HG02623 (cell line): ENCODE data around the gene CCR6.

ENCODE experiments used
- ATAC-seq: cut with Tn5 transposase; IDR thresholded peaks from one replicate; pipeline ENCODE4 v1.9.1; 2021; ENCODE audit warnings: moderate library complexity; ENCODE audit not compliant: unreplicated experiment

Gene CCR6

GRCh38 chr6:167140589-167141474, 17.9 kb downstream of the CCR6 start:
- ATAC-seq = no peak

DNA sequence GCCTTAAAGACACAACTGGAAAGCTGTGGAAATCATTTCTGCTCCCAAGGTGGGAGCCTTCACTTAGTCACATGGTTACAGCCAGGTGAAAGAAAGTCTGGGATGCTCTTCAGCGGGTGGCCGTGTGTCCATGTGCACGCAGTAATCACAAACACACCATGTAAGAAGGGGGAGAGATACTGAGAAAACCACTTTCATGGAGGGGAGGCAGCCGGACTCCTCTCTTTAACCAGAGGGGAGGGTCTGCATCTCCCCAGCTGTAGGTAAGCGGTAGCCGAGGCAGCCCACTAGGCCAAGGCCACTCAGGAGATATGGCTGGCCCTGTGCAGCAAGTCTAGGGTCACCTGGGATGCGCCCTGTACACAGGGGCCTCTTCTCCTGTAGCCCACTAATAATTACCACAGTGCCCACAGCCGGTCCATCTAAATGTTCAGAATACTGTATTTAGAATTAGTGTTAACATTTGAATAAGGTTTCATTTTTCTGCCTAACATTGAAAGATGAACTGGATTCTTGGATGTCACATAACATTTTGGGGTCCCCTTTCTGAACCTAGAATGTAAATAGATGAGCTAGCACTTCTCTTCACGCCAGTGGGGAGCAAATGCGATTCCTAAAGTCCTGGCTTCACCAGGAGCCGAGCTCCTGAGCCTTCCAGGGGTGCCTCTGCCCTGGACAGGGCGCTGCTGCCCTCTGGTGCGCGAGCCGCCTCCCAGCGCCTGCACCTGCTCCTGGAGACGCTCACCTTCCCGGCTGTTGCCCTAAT, 19.0 kb downstream of the CCR6 start:
- peak; percentile 65 for ATAC-seq

DNA sequence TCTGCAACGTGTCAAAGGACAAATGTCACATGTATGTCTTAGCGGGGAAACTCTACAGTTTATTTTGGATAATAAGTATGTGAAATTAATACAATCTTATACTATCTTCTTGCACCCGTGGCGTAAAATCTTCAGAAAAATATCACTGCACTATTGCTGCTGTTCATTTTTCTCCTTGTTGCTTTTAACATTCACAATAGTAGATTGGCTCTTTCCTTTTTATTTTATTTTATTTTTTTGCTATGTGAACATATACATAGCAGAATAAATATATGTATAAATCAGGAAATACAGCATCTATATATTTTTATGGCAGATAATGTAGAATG, 19.5 kb downstream of the CCR6 start:
- ATAC-seq = no peak

- ATAC-seq = no peak
Observed at GRCh38 chr6:167143041-167143440, 20.1 kb downstream of the CCR6 start.

DNA sequence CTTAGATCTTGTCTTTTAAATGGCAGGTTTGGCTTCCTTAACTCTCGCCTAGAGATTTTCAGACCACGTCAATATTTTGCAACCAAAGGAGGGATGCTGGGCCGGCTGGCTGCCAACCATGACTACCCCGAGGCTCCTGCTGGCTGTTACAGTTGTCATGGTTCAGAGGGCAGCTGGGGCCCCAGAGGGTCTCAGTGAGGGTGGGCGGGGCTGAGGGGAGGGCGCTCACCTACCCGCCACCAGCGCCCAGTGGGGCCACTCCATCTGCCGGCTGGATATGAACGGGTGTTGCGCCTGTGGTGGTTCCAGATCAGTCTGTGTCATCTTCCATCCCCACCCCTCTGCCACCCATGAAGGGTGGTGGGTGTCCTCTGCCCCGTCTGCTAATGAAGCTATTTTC, 22.6 kb downstream of the CCR6 start:
- ATAC-seq = no peak

DNA sequence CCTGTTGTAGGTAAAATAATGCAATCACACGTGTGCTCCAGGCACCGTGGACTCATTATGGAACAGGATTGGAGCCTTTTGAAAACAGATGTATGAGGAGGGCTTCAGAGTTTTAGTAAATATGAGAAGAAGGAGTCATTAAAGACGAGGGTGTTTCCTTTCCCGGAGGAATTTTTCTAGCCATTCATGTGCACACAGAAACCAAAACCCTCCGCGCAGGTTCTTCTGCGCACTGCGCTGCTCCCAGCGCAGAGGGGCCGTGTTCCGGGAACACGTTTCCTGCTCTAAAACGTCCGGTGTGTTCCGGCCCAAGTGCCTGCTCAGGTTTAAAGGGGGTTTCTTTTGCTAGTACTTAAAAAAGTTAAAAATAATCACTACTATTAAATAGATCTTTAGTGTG, 23.2 kb downstream of the CCR6 start:
- no peak for ATAC-seq

DNA sequence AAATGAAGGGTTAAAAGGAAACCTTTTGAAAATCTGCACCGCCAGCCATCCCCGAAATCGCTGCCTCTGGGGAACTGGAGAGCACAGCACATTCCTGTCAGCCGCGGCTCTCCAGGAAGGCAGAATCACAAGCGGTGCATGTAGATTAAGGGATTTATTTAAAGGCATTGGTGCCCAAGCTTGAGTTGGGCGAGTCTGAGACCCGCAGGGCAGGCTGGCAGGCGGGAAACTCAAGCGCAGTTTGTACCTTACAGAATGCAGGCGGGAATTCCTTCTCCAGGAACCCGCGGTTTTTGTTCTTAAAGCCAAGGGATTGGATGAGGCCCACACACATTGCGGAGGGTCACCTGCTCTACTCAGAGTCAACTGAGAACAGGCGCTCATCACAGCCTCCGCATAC, 24.1 kb downstream of the CCR6 start:
- no peak for ATAC-seq

DNA sequence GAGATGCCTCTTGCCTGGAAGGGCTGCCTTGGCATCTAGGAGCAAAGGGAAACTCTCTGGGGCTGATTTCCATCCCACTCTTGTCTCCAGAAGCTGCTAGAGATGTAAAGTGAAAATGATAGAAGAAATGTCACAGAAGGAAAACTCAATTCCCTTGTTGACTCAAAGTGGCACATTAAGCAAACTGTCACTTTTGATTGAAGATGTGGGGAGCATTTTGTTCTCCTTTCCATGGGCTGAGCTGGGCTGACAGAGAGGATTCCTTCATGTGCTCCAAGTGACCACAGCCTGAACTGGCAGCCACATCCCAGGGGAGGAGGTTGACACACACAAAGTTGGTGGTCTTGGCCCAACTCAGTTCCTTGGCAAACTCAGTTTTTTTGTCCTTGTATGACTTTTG, 25.1 kb downstream of the CCR6 start:
- no peak for ATAC-seq

GRCh38 chr6:167148997-167149396, 26.1 kb downstream of the CCR6 start:
- ATAC-seq = no peak

DNA sequence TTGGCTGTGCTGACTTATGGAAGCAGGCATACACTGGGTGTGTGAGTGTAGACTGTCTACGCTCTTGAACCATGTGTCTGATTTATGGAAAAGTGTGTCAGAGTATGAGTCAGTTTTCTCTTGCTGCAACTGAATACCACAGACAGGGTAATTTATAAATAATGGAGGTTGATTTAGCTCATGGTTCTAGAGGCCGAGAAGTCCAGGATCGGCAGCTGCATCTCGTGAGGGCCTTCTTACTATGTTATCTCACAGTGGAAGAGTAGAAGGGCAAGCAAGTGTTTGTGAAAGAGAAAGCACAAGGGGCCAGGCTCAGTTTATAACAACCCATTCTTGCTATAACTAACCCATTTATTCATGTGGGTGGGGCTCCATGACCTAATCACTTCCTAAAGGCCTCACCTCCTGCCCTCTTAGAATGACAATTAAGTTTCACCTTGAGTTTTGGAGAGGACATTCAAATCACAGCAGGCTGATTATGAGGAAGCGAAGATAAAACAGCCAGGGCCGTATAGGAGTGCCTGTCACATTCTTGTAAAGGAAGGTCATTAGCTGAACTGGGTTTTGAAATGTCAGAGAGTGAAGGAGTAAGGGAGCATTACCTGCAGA, 28.1 kb downstream of the CCR6 start:
- ATAC-seq = peak; percentile 55

- no peak for ATAC-seq
Observed at GRCh38 chr6:167151648-167152047, 28.8 kb downstream of the CCR6 start.

DNA sequence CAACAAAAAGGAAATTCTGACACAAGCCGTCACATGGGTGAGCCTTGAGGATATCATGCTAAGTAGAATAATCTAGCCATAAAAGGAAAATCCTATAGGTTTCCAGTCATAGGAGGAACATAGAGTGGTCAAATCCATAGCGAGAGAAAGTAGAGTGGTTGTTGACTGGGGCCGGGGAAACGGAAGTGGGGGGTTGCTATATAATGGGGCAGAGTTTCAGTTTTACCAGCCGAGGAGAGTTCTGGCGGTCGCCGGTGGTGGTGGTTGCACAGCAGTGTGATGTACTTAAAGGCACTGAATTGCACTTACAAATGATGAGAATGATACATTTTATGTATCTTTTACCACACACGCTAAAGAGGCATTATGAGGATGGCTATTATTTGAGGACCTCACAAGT, 30.0 kb downstream of the CCR6 start:
- no peak for ATAC-seq

- ATAC-seq = no peak
Observed at GRCh38 chr6:167153521-167153959, 30.6 kb downstream of the CCR6 start.

- ATAC-seq = no peak
Observed at GRCh38 chr6:167154291-167154690, 31.4 kb downstream of the CCR6 start.

- no peak for ATAC-seq
Observed at GRCh38 chr6:167154895-167155294, 32.0 kb downstream of the CCR6 start.

GRCh38 chr6:167157414-167157813, 34.5 kb downstream of the CCR6 start:
- ATAC-seq = no peak

- ATAC-seq = no peak
Observed at GRCh38 chr6:167157863-167158262, 35.0 kb downstream of the CCR6 start, which contains the start of gene GPR31. Gene GPR31, minus strand, starts transcription at chr6:167157980. Its CDS starts 149 bp downstream, at chr6:167157831.

GRCh38 chr6:167161851-167162467, 39.1 kb downstream of the CCR6 start:
- no peak for ATAC-seq

DNA sequence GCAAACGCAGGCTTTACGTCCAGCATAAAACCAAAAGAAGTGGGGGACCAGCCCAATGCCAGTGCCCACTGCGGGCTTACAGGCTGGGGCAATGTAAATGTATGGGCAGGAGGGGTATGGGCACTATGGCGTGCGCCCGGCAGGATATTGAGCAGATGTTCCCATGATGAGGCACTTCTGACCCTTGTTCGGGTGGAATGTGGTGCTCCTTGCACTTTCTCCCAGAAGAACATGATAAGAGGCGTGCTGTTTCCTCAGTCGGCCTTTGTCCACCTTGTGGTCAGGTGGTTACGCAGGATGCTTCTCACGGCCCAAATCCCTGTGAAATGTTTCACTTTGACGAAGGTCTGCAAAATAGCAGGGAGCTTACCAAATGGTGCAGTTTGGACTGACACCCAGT, 39.7 kb downstream of the CCR6 start:
- ATAC-seq = no peak

DNA sequence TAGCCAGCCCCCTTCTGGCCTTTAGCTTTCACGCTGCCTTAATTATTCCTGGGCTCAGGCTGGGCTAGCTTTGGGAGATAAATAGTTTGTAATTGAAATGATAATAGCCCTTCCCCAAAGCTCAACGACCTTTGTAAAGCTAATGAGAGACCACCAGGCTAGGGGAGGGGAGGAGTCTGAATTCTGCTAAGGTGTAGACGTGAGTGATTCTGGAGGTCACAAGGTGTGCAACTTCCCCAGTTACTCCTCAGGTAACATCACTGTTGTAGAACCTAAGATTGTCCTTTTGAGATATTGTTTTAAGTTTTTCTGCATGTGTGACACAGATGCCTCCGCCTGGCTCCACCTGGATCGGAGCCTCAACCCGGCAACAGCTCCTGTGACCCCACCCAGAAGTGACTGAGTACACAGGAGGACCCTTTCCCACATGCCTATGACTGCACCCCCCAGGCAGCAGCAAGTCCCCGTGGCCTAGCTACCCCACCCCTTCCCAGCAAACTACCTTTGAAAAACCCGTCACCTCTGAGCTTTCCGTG, 40.6 kb downstream of the CCR6 start:
- ATAC-seq = no peak

DNA sequence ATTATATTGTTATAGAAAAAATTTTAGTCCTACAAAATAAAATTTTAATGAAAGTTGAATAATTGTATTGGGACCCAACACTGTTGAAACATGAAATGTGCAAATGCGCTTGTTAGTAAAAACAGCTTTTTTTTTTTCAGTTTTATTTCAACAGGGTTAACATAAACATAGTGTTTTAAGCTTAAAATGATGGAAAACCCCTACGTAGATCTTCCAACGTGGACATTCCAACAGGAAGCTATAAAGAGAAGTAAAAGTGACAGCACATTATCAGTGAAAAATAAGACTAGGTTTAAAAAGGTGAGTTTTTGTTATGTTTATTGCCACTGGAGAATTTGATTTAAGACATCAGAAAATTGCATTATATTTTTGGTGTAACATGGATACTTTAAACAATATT, 41.4 kb downstream of the CCR6 start:
- no peak for ATAC-seq
